H1 (cell line): ENCODE results near the gene DOP1A. TPM values are rescaled to one million over a fixed set of nuclear protein-coding genes. Genes with fewer than 3 reads are reported as not detected.

Source experiments
- CTCF ChIA-PET: fragments of 300-600 bp; sonication (Branson Sonifier 250); formaldehyde crosslinking; loops from one replicate; lab custom pipeline; 2021; ENCODE audit not compliant: partially characterized antibody; lab: Charles Lee
- POLR2A ChIA-PET: fragments of 300-600 bp; sonication (Branson Sonifier 250); formaldehyde crosslinking; loops from one replicate; lab custom pipeline; 2021; ENCODE audit warnings: inconsistent platforms; ENCODE audit not compliant: partially characterized antibody; lab: Charles Lee
- DNase-seq, 2 experiments: peaks; one replicate each; pipeline versions ENCODE4 v3.0.0 to v3.0.0-alpha.2; 2010 to 2022; ENCODE audit warnings: low spot score in 2 of 2, low read depth in 1 of 2, mixed read lengths in 1 of 2
- FAIRE-seq: peaks from 2 replicates; lab custom pipeline; 2011; peaks lifted over from hg19 to GRCh38; lab: Jason Lieb, UNC
- H2AFZ ChIP-seq: 2 replicates; pipeline ENCODE4 v1.8.1; 2012; ENCODE audit warnings: low read length, inconsistent platforms
- H2AK5ac ChIP-seq: 2 replicates; pipeline ENCODE4 v1.6.1; 2013; ENCODE audit warnings: low read depth, low read length
- H2BK120ac ChIP-seq: replicated peaks from 2 replicates; pipeline ENCODE3; 2013; ENCODE audit warnings: low read depth, low read length, inconsistent platforms
- H2BK12ac ChIP-seq: 2 replicates; pipeline ENCODE4 v1.6.1; 2013; ENCODE audit warnings: low read depth, low read length
- H2BK15ac ChIP-seq: 2 replicates; pipeline ENCODE4 v1.6.1; 2013; ENCODE audit warnings: low read length
- H2BK20ac ChIP-seq: 2 replicates; pipeline ENCODE4 v1.6.1; 2013; ENCODE audit warnings: low read length
- H2BK5ac ChIP-seq: 2 replicates; pipeline ENCODE4 v1.6.1; 2013; ENCODE audit warnings: low read depth, low read length
- H3K14ac ChIP-seq: 2 replicates; pipeline ENCODE4 v1.6.1; 2013; ENCODE audit warnings: inconsistent platforms; ENCODE audit not compliant: insufficient read length
- H3K18ac ChIP-seq: 2 replicates; pipeline ENCODE4 v1.6.1; 2013; ENCODE audit warnings: low read length; ENCODE audit errors: extremely low read depth
- H3K23ac ChIP-seq: 2 replicates; pipeline ENCODE4 v1.6.1; 2013; ENCODE audit warnings: inconsistent platforms; ENCODE audit not compliant: insufficient read length
- H3K23me2 ChIP-seq: 2 replicates; pipeline ENCODE4 v1.6.1; 2013; ENCODE audit warnings: low read depth, low read length
- H3K27ac ChIP-seq: 2 replicates; pipeline ENCODE4 v1.6.1; 2011; ENCODE audit warnings: low read depth, low read length, inconsistent platforms
- H3K27me3 ChIP-seq, 4 experiments: replicated peaks in 1 of 4; 1 replicate in 1 of 4; 2 replicates in 3 of 4; pipeline versions ENCODE4 v1.6.1 to v1.8.1; 2011 to 2013; ENCODE audit warnings: low read length in 3 of 4, mild to moderate bottlenecking in 3 of 4, inconsistent platforms in 2 of 4, mixed read lengths in 2 of 4, moderate library complexity in 1 of 4; ENCODE audit not compliant: control insufficient read depth in 3 of 4, insufficient read depth in 3 of 4; ENCODE audit errors: extremely low read depth in 1 of 4
- H3K36me3 ChIP-seq, 4 experiments: 2 replicates each; pipeline versions ENCODE4 v1.6.1 to v1.8.1; 2011 to 2013; ENCODE audit warnings: mild to moderate bottlenecking in 4 of 4, low read length in 3 of 4, moderate library complexity in 2 of 4, control low read depth in 1 of 4, inconsistent platforms in 1 of 4; ENCODE audit not compliant: insufficient read depth in 4 of 4, control insufficient read depth in 2 of 4
- H3K4ac ChIP-seq: replicated peaks from 2 replicates; pipeline ENCODE3; 2013; ENCODE audit warnings: low read length, low read depth, mixed read lengths, inconsistent platforms; ENCODE audit not compliant: insufficient read length
- H3K4me1 ChIP-seq, 4 experiments: replicated peaks in 1 of 4; 1 replicate in 1 of 4; 2 replicates in 3 of 4; pipeline versions ENCODE4 v1.6.1 to v1.8.1; 2011 to 2013; ENCODE audit warnings: low read length in 3 of 4, inconsistent platforms in 2 of 4, mixed read lengths in 1 of 4; ENCODE audit not compliant: insufficient read depth in 4 of 4, control insufficient read depth in 3 of 4
- H3K4me2 ChIP-seq, 2 experiments: 2 replicates each; pipeline versions ENCODE4 v1.6.1 to v1.8.1; 2011 to 2013; ENCODE audit warnings: low read depth in 2 of 2, low read length in 2 of 2, control low read depth in 1 of 2, inconsistent platforms in 1 of 2, mild to moderate bottlenecking in 1 of 2; ENCODE audit not compliant: insufficient read depth in 1 of 2
- H3K4me3 ChIP-seq, 4 experiments: fragments of 200-600, 300-600 bp in 1 of 4; sonication (generic), shearing (Covaris generic), sonication (Bioruptor Twin) in 1 of 4; 2 replicates each; pipeline versions ENCODE4 v1.5.1 to v1.8.1; 2011 to 2016; ENCODE audit warnings: low read length in 4 of 4, low read depth in 3 of 4, control low read depth in 2 of 4, inconsistent platforms in 2 of 4, mild to moderate bottlenecking in 2 of 4, mixed read lengths in 1 of 4, moderate library complexity in 1 of 4; ENCODE audit not compliant: insufficient read depth in 2 of 4; ENCODE audit errors: extremely low read depth in 1 of 4
- H3K56ac ChIP-seq: replicated peaks from 2 replicates; pipeline ENCODE3; 2013; ENCODE audit warnings: low read depth, mild to moderate bottlenecking, mixed read lengths, low read length, inconsistent platforms; ENCODE audit not compliant: insufficient read length
- H3K79me1 ChIP-seq: 2 replicates; pipeline ENCODE4 v1.6.1; 2013; ENCODE audit warnings: low read depth, low read length, control low read depth
- H3K79me2 ChIP-seq, 2 experiments: 2 replicates each; pipeline versions ENCODE4 v1.6.1 to v1.8.1; 2012 to 2013; ENCODE audit warnings: low read length in 2 of 2, mild to moderate bottlenecking in 2 of 2, inconsistent platforms in 1 of 2; ENCODE audit not compliant: insufficient read depth in 2 of 2, control insufficient read depth in 1 of 2
- H3K9ac ChIP-seq, 4 experiments: replicated peaks in 1 of 4; 1 replicate in 1 of 4; 2 replicates in 3 of 4; pipeline versions ENCODE4 v1.6.1 to v1.8.1; 2011 to 2013; ENCODE audit warnings: low read depth in 3 of 4, low read length in 3 of 4, control low read depth in 2 of 4, mild to moderate bottlenecking in 2 of 4, moderate library complexity in 2 of 4, inconsistent platforms in 1 of 4; ENCODE audit errors: extremely low read depth in 1 of 4
- H3K9me3 ChIP-seq, 2 experiments: 2 replicates each; pipeline versions ENCODE4 v1.6.1 to v1.8.1; 2012 to 2013; ENCODE audit warnings: mild to moderate bottlenecking in 2 of 2, moderate library complexity in 2 of 2, control low read depth in 1 of 2, inconsistent platforms in 1 of 2, low read depth in 1 of 2, low read length in 1 of 2, mixed read lengths in 1 of 2; ENCODE audit not compliant: insufficient read depth in 2 of 2
- H4K20me1 ChIP-seq, 2 experiments: replicated peaks in 1 of 2; 2 replicates each; pipeline versions ENCODE3 to v1.8.1; 2011 to 2013; ENCODE audit warnings: inconsistent platforms in 2 of 2, low read length in 2 of 2, mild to moderate bottlenecking in 1 of 2; ENCODE audit not compliant: insufficient read depth in 2 of 2, control insufficient read depth in 1 of 2
- H4K5ac ChIP-seq: 2 replicates; pipeline ENCODE4 v1.6.1; 2013; ENCODE audit warnings: low read length, low read depth, mixed read lengths, inconsistent platforms; ENCODE audit not compliant: insufficient read length
- H4K8ac ChIP-seq: 2 replicates; pipeline ENCODE4 v1.8.0; 2013; ENCODE audit warnings: mild to moderate bottlenecking, moderate library complexity, low read length, inconsistent platforms; ENCODE audit not compliant: insufficient read depth; ENCODE audit errors: extremely low read depth
- H4K91ac ChIP-seq: replicated peaks from 2 replicates; pipeline ENCODE3; 2013; ENCODE audit warnings: low read length, mixed read lengths, inconsistent platforms; ENCODE audit not compliant: insufficient read length
- CEBPB ChIP-seq: IDR thresholded peaks from 2 replicates; pipeline ENCODE4 v1.6.1; 2012; ENCODE audit warnings: low read depth, low read length
- EZH2 ChIP-seq: fragments of 200-600 bp; sonication (generic); IDR thresholded peaks from 2 replicates; pipeline ENCODE4 v1.7.1; 2012; ENCODE audit warnings: low read depth, mild to moderate bottlenecking, moderate library complexity, low read length, inconsistent platforms; ENCODE audit not compliant: severe bottlenecking
- HDAC6 ChIP-seq: IDR thresholded peaks from one replicate; pipeline ENCODE4 v1.7.1; 2012; ENCODE audit warnings: low read depth, mild to moderate bottlenecking, inconsistent platforms, low read length, moderate library complexity
- KDM5A ChIP-seq: fragments of 200-600 bp; IDR thresholded peaks from 2 replicates; pipeline ENCODE4 v1.7.1; 2012; ENCODE audit warnings: mild to moderate bottlenecking, low read length, inconsistent platforms, mixed read lengths
- NRF1 ChIP-seq: IDR thresholded peaks from 2 replicates; pipeline ENCODE4 v1.6.1; 2011; ENCODE audit warnings: mild to moderate bottlenecking, low read depth, low read length, improper control_type of control experiment
- POLR2AphosphoS5 ChIP-seq: IDR thresholded peaks from 2 replicates; pipeline ENCODE4 v1.6.1; 2011; ENCODE audit warnings: low read depth, low read length
- SIRT6 ChIP-seq: IDR thresholded peaks from one replicate; pipeline ENCODE4 v1.7.1; 2012; ENCODE audit warnings: low read length, inconsistent platforms
- SIX5 ChIP-seq: IDR thresholded peaks from 2 replicates; pipeline ENCODE4 v1.6.1; 2011; ENCODE audit warnings: mild to moderate bottlenecking, low read depth, low read length
- SP2 ChIP-seq: IDR thresholded peaks from 2 replicates; pipeline ENCODE4 v1.6.1; 2012; ENCODE audit warnings: mild to moderate bottlenecking, low read length, inconsistent platforms
- SUZ12 ChIP-seq: fragments of 200-600 bp; sonication (generic); IDR thresholded peaks from 2 replicates; pipeline ENCODE4 v1.6.1; 2012; ENCODE audit warnings: mild to moderate bottlenecking, inconsistent platforms, low read length, moderate library complexity, mixed read lengths
- WGBS, 2 experiments: shearing (Covaris generic) in 1 of 2; methylation state at CpG; one replicate each; pipeline versions ENCODE4 v1.1.6 to v1.1.7; 2013 to 2015; ENCODE audit warnings: low lambda C conversion rate in 2 of 2, mixed read lengths in 2 of 2, inconsistent platforms in 1 of 2, low coverage in 1 of 2, missing lambda C conversion rate in 1 of 2; ENCODE audit not compliant: insufficient replicate concordance in 2 of 2, insufficient coverage in 1 of 2, insufficient read length in 1 of 2; ENCODE audit errors: extremely low coverage in 1 of 2, missing lambda C conversion rate in 1 of 2; 5-methylcytosine and 5-hydroxymethylcytosine counted together
- polyA plus RNA-seq, 7 experiments: library from polyadenylated mRNA; depleted of rRNA in 3 of 7; stranded (reverse) in 5 of 7; unstranded in 2 of 7; fragments of >200 nt in 5 of 7; fragments of 200-250 nt in 2 of 7; gene quantifications; 1 replicate in 5 of 7; 2 replicates in 1 of 7; 4 replicates in 1 of 7; pipeline versions ENCODE4 v1.2.1 to v1.2.3, GENCODE V29; 2011 to 2013; ENCODE audit warnings: missing spikeins in 2 of 7, mixed read lengths in 2 of 7
- total RNA-seq: library from RNA; stranded (reverse); fragmentation: NEBNext Ultra II Directional; extraction: Animal tissue kit (Norgen Biotek cat#: 25700); gene quantifications from 2 replicates; pipeline ENCODE4 v1.2.1, GENCODE V29; 2021

DOP1A gene
- total and polyA plus RNA-seq, 2 of the 8 experiments (the other 6 are each of a cell fraction or from before 2014, with no cell fraction given) = 7.5 to 14.7 TPM

DNA sequence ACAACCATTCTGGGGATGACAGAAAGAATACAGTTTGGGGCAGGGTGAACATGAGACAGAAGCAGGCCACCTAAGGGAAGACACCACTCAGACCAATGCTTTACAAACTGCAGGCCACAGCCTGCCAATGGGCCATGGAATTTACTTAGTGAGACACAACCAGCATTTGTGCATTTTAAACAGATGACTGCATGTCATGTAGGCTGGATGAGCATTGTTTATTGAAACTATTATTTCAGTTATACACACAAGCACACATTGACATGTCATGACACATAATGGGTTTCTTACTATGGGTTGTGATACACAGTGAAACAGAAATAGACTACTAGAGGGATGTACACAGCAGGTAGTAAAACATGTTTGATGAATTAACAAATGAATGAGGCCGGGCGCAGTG is 117.6 kb downstream of the DOP1A start:
- CTCF ChIA-PET = interaction anchor here (1.1 kb wide), 1 partner anchor 329 kb away, joined by 3 read pairs; no protein-coding TSS in a partner anchor
- H3K23ac ChIP-seq = no peak overlapping the region
- H3K4me1 ChIP-seq = peaks cover 0 to 2% (median 0%) of the 10 kb centered on the region in 4 experiments; a peak in 1 of 7 replicates
- H3K36me3 ChIP-seq = peaks cover 6 to 87% (median 36%) of the 10 kb centered on the region in 4 experiments
- peaks cover 0 to 3% of the 10 kb centered on the region in 2 experiments; a peak in 2 of 4 replicates for H3K79me2 ChIP-seq
- no peak for TF ChIP-seq SIX5
- TF ChIP-seq SP2 = no peak
- no peak for TF ChIP-seq SIRT6
- TF ChIP-seq SUZ12 = no peak
- TF ChIP-seq NRF1 = no peak
- TF ChIP-seq CEBPB = no peak
- TF ChIP-seq KDM5A = no peak
- no peak for TF ChIP-seq POLR2AphosphoS5
- TF ChIP-seq HDAC6 = no peak
- TF ChIP-seq EZH2 = no peak
- H3K4me2 ChIP-seq = no peak overlapping the region
- no peaks in the 10 kb centered on the region for H3K9me3 ChIP-seq
- H3K79me1 ChIP-seq = no peaks in the 10 kb centered on the region
- no peak overlapping the region for H2AFZ ChIP-seq
- H4K91ac ChIP-seq = no peak overlapping the region
- H3K27ac ChIP-seq = no peak overlapping the region
- H2BK5ac ChIP-seq = no peak overlapping the region
- 92% methylated on average over 2 of the region's 2 CpGs; no CpG with 5 or more reads in 1 of the 2 experiments for WGBS, 2 experiments
- H3K23me2 ChIP-seq = no peaks in the 10 kb centered on the region
- no peak overlapping the region for H3K56ac ChIP-seq
- no peak overlapping the region; the same call in 1 of the 2 replicates for H4K8ac ChIP-seq
- FAIRE-seq = no peak
- H2BK120ac ChIP-seq = no peak overlapping the region
- no peak overlapping the region for H2AK5ac ChIP-seq
- DNase-seq = no peak
- H3K9ac ChIP-seq = no peak overlapping the region
- H2BK20ac ChIP-seq = no peak overlapping the region
- H3K14ac ChIP-seq = no peak overlapping the region
- H3K27me3 ChIP-seq = no peaks in the 10 kb centered on the region
- H3K4me3 ChIP-seq = no peak overlapping the region
- H2BK12ac ChIP-seq = no peak overlapping the region
- H4K20me1 ChIP-seq = peaks cover 5 to 6% of the 10 kb centered on the region in 2 experiments
- no peak overlapping the region for H2BK15ac ChIP-seq
- POLR2A ChIA-PET = no interaction called here
- no peak overlapping the region for H3K18ac ChIP-seq
- H3K4ac ChIP-seq = no peak overlapping the region
- H4K5ac ChIP-seq = no peak overlapping the region
